Smooth muscle cell (in vitro differentiated cells): ENCODE results near the gene ZNHIT6. TPM values are rescaled to one million over a fixed set of nuclear protein-coding genes. Genes with fewer than 3 reads are reported as not detected.
A peak's percentile ranks its signal among the peaks of the same experiment; 100 is the strongest.

Experiments used
- DNase-seq: peaks from one replicate; lab custom pipeline; 2025; ENCODE audit not compliant: unreplicated experiment; lab: John Stamatoyannopoulos, UW
- H2AFZ ChIP-seq: fragments of 200-600 bp; sonication (generic); 2 replicates; pipeline ENCODE4 v1.6.0; 2016; ENCODE audit warnings: antibody characterized with exemption, low read depth, mild to moderate bottlenecking
- H3F3A ChIP-seq: fragments of 200-600 bp; sonication (generic); 2 replicates; pipeline ENCODE4 v1.6.0; 2017; ENCODE audit warnings: antibody characterized with exemption, low read depth
- H3K27ac ChIP-seq: fragments of 200-600 bp; sonication (generic); 2 replicates; pipeline ENCODE4 v1.5.1; 2016; ENCODE audit warnings: low read depth, mild to moderate bottlenecking
- H3K27me3 ChIP-seq: fragments of 200-600 bp; sonication (generic); 2 replicates; pipeline ENCODE4 v1.6.1; 2016; ENCODE audit warnings: low read depth, mild to moderate bottlenecking
- H3K36me3 ChIP-seq: fragments of 200-600 bp; sonication (generic); 2 replicates; pipeline ENCODE4 v1.5.1; 2016; ENCODE audit warnings: low read depth
- H3K4me1 ChIP-seq: fragments of 200-600 bp; sonication (generic); 2 replicates; pipeline ENCODE4 v1.5.1; 2016; ENCODE audit warnings: low read depth
- H3K4me2 ChIP-seq: fragments of 200-600 bp; sonication (generic); 2 replicates; pipeline ENCODE4 v1.6.0; 2016; ENCODE audit warnings: mild to moderate bottlenecking
- H3K4me3 ChIP-seq: fragments of 200-600 bp; sonication (generic); 2 replicates; pipeline ENCODE4 v1.5.1; 2016; ENCODE audit warnings: mild to moderate bottlenecking
- H3K79me2 ChIP-seq: fragments of 200-600 bp; sonication (generic); 2 replicates; pipeline ENCODE4 v1.6.0; 2016; ENCODE audit warnings: low read depth, mild to moderate bottlenecking
- H3K9ac ChIP-seq: fragments of 200-600 bp; sonication (generic); 2 replicates; pipeline ENCODE4 v1.6.0; 2016; ENCODE audit warnings: low read depth
- H3K9me3 ChIP-seq: fragments of 200-600 bp; sonication (generic); replicated peaks from 2 replicates; pipeline ENCODE4 v1.5.1; 2016; ENCODE audit warnings: low read depth
- H4K20me1 ChIP-seq: fragments of 200-600 bp; sonication (generic); 2 replicates; pipeline ENCODE4 v1.6.0; 2016; ENCODE audit warnings: low read depth
- WGBS: methylation state at CpG from one replicate; pipeline ENCODE4 v1.1.7; 2016; ENCODE audit warnings: low lambda C conversion rate; 5-methylcytosine and 5-hydroxymethylcytosine counted together
- polyA plus RNA-seq: library from polyadenylated mRNA; unstranded; fragments of >200 nt; fragmentation: Nextera tagmentation; extraction: Ambion mirVana; gene quantifications from 2 replicates; pipeline ENCODE4 v1.2.1, GENCODE V29; 2016
- total RNA-seq: library from RNA; depleted of rRNA; stranded (reverse); fragments of >200 nt; gene quantifications from 2 replicates; pipeline ENCODE4 v1.2.3, GENCODE V29; 2014
- TF ChIP-seq, protein P1 (sequence below): fragments of 200-600 bp; sonication (generic); IDR thresholded peaks from 2 replicates; pipeline ENCODE4 v1.5.1; 2017; ENCODE audit warnings: borderline replicate concordance, mild to moderate bottlenecking, antibody characterized with exemption; ENCODE audit not compliant: insufficient read depth, poor library complexity, severe bottlenecking

ZNHIT6 gene
- total and polyA plus RNA-seq, 2 experiments from 2014 or later, result 15.0 to 15.5 TPM

DNA sequence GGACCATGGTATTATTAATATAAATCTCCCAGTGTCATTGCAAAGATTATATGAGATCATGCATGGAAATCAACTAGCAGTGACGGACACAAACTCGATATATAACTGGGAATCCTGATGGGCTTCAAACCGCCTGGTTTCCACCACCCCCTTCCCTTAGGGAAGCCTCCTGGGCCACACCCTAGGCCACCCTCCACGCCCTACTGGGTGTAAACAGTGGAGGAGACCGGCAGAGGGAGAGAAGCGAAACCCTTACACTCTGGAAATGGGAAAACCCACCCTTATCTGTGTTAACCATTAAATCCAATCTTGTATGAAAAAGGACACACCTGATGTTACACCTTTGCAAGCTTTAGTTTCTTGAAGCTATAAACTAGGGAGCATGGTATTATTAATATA lies 595 bp upstream of the ZNHIT6 start:
- peak overlapping the region; percentile 60 for H3K9ac ChIP-seq
- no peak for DNase-seq

DNA sequence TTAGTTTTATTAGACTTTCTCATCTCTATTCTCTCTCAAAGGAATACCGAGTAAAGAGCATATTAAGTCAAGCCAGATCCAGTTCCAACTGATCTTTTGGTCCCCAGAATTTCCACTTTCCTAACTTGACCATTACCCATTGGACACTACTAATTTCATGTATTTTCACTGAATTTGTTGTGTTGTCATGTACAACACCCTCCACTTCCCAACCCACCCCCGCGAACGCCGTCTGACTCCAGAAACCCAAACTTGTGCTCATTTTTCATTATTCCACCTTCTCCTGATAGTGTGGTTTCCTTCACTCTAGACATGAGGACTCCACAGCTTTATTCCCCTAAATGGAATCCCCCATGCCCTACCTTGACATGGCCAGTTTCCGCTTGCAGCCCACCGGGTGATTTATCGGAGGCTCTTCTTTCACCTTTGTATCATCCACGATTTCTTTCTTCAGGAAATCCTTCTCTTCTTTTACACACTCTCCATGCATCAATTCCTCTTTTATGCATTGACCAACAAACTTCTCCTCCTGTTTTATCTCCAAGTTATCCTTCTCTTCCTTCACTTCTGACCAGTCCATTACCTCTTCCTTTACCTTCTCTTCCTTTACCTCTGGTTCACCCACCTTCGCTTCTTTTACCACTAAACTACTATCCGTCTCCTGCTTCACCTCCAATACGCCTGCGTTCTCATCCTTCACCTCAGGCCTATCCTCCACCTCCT lies 805 bp downstream of the ZNHIT6 start:
- no peak for DNase-seq

More for the DNA sequence above, 595 bp upstream of the ZNHIT6 start:
- Histone ChIP-seq H3K4me1 (peaks cover 17% of the 10 kb centered on the region), H3F3A (peaks cover 6% of the 10 kb centered on the region), H3K4me3 (peak overlapping the region; percentile 72), H3K4me2 (peak overlapping the region; percentile 84), H3K27me3 (no peaks in the 10 kb centered on the region), H3K36me3 (peaks cover 5% of the 10 kb centered on the region), H4K20me1 (no peaks in the 10 kb centered on the region), H3K27ac (peak overlapping the region; percentile 74), H3K9me3 (no peaks in the 10 kb centered on the region), H3K79me2 (peaks cover 40% of the 10 kb centered on the region), H2AFZ (peak overlapping the region; percentile 98)
- 87% methylated on average over 6 of the region's 6 CpGs for WGBS
- TF ChIP-seq, protein P1, sequence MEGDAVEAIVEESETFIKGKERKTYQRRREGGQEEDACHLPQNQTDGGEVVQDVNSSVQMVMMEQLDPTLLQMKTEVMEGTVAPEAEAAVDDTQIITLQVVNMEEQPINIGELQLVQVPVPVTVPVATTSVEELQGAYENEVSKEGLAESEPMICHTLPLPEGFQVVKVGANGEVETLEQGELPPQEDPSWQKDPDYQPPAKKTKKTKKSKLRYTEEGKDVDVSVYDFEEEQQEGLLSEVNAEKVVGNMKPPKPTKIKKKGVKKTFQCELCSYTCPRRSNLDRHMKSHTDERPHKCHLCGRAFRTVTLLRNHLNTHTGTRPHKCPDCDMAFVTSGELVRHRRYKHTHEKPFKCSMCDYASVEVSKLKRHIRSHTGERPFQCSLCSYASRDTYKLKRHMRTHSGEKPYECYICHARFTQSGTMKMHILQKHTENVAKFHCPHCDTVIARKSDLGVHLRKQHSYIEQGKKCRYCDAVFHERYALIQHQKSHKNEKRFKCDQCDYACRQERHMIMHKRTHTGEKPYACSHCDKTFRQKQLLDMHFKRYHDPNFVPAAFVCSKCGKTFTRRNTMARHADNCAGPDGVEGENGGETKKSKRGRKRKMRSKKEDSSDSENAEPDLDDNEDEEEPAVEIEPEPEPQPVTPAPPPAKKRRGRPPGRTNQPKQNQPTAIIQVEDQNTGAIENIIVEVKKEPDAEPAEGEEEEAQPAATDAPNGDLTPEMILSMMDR, result no peak

DNA sequence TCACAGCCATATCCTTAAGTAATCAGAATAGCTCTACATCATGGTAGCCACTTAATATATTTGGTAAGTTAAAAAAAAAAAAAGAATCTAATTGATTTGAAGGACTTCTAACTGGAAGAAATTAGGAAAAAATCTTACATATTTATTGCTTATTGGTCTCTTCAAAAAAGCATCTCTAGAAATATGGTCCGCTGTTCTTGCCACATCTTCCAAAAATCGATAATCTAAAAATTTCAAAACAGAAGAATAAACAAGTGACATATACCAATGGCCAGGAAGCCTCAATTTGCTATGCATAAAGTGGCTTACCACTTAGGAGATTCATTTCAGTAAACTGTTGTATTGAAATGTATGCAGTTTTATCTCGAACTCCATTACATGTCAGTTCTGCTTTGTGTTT lies 2.3 kb downstream of the ZNHIT6 start:
- H3K4me3 ChIP-seq, result no peak overlapping the region
- TF ChIP-seq, protein P1, result no peak

More for the DNA sequence above, 805 bp downstream of the ZNHIT6 start:
- Histone ChIP-seq H3F3A (peaks cover 6% of the 10 kb centered on the region), H3K27ac (no peak overlapping the region), H3K4me3 (peak overlapping the region; percentile 72), H4K20me1 (no peaks in the 10 kb centered on the region), H3K9me3 (no peaks in the 10 kb centered on the region), H3K27me3 (no peaks in the 10 kb centered on the region), H3K79me2 (peaks cover 50% of the 10 kb centered on the region), H2AFZ (peak overlapping the region; percentile 98), H3K4me2 (peak overlapping the region; percentile 84), H3K9ac (peak overlapping the region; percentile 60), H3K4me1 (peaks cover 17% of the 10 kb centered on the region), H3K36me3 (peaks cover 6% of the 10 kb centered on the region)
- TF ChIP-seq, protein P1, result no peak
- whole genome bisulfite sequencing, result 13% methylated on average over 13 of the region's 13 CpGs

DNA sequence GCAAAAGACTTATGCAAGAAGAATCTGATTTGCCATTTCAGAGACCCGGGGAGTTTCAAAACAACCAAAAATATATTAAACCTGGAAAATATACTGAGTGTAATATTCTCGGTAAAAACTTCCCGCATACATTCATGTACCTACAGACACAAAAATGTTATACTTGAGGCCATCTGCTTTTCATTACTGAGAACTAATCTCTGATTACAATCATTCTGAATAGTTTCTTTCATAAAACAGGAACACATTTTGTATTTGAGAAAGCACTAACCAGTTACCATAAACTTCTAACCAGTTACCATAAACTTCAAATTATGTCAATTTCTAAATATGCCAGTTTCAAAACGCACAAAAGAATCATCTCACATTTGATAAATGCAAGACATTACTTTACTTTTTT lies 7.8 kb downstream of the ZNHIT6 start:
- Histone ChIP-seq H3K27ac (no peak overlapping the region), H3K9me3 (no peaks in the 10 kb centered on the region), H3K4me3 (no peak overlapping the region), H4K20me1 (no peaks in the 10 kb centered on the region), H3K27me3 (no peaks in the 10 kb centered on the region), H3K4me1 (no peaks in the 10 kb centered on the region), H2AFZ (no peak overlapping the region), H3K9ac (no peak overlapping the region), H3K79me2 (peaks cover 45% of the 10 kb centered on the region), H3K36me3 (peaks cover 11% of the 10 kb centered on the region), H3K4me2 (no peak overlapping the region), H3F3A (no peaks in the 10 kb centered on the region)
- TF ChIP-seq, protein P1, result no peak
- DNase-seq, result no peak
- WGBS, result 91% methylated on average over 4 of the region's 4 CpGs

More for the DNA sequence above, 2.3 kb downstream of the ZNHIT6 start:
- no peak overlapping the region for H2AFZ ChIP-seq
- no peaks in the 10 kb centered on the region for H3K27me3 ChIP-seq
- no peak overlapping the region for H3K4me2 ChIP-seq
- WGBS, result 98% methylated on average over 3 of the region's 3 CpGs
- H3K9ac ChIP-seq, result no peak overlapping the region
- no peaks in the 10 kb centered on the region for H4K20me1 ChIP-seq
- H3K79me2 ChIP-seq, result peaks cover 52% of the 10 kb centered on the region
- no peak overlapping the region for H3K27ac ChIP-seq
- no peaks in the 10 kb centered on the region for H3K9me3 ChIP-seq
- no peak for DNase-seq
- peaks cover 6% of the 10 kb centered on the region for H3K36me3 ChIP-seq
- peaks cover 6% of the 10 kb centered on the region for H3F3A ChIP-seq
- H3K4me1 ChIP-seq, result peaks cover 17% of the 10 kb centered on the region
